GM13977 (cell line): Measurements from ENCODE around the gene SDHAF2.
"Not testable (repeated sequence)": the region's sequence is repeated elsewhere in the genome, so short reads cannot be mapped to it uniquely, and the experiment has no call there.

Source experiments
- DNase-seq: peaks from one replicate; pipeline ENCODE4 v3.0.0; 2012; ENCODE audit warnings: low spot score
- in situ Hi-C: fragments of 300-500 bp; cut with MboI; formaldehyde crosslinking; loops from one replicate; pipeline ENCODE4 v1.12.0; 2022; ENCODE audit warnings: low sequenced_read_pairs, low pct_unique_long_range_greater_than_20kb, mixed read lengths, inconsistent platforms; ENCODE audit not compliant: unreplicated experiment
- TF ChIP-seq, protein P1 (sequence below): IDR thresholded peaks from 2 replicates; pipeline ENCODE4 v1.5.1; 2012; ENCODE audit warnings: mild to moderate bottlenecking, control low read depth; ENCODE audit not compliant: insufficient read depth; ENCODE audit errors: extremely low read depth, missing control alignments

SDHAF2 gene

DNA sequence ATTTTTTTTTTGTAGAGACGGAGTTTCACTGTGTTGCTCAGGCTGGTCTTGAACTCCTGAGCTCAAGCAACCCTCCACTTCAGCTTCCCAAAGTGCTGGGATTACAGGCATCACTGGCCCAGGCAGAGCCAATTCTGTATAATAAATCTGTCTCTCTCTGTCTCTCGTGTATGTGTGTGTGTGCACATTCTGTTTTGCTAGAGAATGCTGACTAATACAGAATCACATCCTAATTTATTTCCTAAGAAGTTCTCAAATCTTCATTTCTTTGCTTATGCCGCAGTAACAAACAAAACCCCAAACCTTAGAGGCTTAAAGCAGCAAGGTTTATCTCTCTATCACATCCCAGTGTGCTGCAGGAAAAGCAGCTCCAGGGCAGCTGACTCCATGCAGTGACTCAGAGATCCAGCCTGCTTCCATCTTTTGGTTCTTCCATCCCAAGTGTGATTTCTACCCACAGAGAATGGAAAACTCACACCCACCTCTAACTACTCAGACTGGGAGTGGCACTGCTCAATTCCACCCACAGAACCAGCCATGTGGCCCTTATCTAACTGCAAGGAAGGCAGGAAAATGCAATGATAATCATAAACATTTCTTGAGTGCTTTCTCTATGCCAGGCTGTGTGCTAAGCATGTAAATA is 43.6 kb downstream of the SDHAF2 start:
- in situ Hi-C loops: no loop called here
- TF ChIP-seq, protein P1, sequence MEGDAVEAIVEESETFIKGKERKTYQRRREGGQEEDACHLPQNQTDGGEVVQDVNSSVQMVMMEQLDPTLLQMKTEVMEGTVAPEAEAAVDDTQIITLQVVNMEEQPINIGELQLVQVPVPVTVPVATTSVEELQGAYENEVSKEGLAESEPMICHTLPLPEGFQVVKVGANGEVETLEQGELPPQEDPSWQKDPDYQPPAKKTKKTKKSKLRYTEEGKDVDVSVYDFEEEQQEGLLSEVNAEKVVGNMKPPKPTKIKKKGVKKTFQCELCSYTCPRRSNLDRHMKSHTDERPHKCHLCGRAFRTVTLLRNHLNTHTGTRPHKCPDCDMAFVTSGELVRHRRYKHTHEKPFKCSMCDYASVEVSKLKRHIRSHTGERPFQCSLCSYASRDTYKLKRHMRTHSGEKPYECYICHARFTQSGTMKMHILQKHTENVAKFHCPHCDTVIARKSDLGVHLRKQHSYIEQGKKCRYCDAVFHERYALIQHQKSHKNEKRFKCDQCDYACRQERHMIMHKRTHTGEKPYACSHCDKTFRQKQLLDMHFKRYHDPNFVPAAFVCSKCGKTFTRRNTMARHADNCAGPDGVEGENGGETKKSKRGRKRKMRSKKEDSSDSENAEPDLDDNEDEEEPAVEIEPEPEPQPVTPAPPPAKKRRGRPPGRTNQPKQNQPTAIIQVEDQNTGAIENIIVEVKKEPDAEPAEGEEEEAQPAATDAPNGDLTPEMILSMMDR: no peak
- DNase-seq: no peak

DNA sequence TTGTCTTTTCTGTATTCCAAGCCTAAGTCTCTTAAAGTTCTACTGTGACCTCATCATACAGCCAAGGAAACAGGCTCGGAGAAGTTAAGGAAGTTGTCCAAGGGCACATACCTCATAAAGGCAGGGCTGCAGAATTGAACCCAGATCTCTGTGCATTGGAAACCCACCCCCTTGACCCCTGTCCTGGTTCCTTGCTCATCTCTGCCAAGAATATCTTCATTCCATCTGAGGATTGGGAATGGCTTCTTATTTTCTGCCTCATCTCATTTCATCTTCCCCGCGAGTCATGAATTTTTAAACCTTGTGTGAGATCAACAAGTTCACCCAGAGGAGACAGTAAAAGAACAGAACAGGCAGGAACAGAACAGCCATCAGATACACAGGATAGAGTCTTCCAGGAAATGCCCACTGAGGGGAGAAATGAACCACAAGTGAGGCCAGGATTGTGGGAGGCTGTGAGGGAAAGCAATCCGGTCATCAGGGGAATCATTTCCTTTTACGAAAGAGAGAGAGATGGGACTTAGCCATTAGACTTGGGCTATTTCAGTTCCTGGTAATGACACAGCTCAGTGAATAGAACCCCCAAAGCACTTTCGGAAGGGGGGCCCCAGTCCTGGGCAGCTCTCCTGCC is 44.2 kb downstream of the SDHAF2 start:
- no peak for DNase-seq
- in situ Hi-C loops: no loop called here
- TF ChIP-seq, protein P1: no peak

GRCh38 chr11:61475433-61475832 is 45.5 kb downstream of the SDHAF2 start:
- TF ChIP-seq, protein P1: no peak
- DNase-seq: no peak
- in situ Hi-C loops: no loop called here

DNA sequence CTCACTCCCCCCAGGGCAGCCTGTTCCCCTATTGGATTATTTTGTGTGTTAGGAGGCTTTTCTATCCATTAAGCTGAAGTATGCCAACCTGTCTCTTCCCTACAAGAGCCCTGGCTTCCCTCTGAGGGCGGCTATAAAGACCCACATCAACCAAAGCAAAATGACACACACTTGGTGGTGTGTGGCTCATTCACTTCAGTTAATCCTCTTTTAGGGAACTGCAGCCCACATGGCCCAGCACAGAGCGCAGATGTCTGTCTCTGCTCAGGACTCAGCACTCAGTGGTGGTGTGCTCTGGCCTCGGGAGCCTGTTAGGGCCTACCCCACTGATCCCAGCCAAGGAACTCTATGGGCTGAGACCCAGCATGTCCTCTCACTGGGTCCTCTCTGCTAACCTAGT is 46.4 kb downstream of the SDHAF2 start:
- TF ChIP-seq, protein P1: no peak
- in situ Hi-C loops: no loop called here
- DNase-seq: no peak

GRCh38 chr11:61477126-61477525 is 47.2 kb downstream of the SDHAF2 start:
- in situ Hi-C loops: no loop called here

DNA sequence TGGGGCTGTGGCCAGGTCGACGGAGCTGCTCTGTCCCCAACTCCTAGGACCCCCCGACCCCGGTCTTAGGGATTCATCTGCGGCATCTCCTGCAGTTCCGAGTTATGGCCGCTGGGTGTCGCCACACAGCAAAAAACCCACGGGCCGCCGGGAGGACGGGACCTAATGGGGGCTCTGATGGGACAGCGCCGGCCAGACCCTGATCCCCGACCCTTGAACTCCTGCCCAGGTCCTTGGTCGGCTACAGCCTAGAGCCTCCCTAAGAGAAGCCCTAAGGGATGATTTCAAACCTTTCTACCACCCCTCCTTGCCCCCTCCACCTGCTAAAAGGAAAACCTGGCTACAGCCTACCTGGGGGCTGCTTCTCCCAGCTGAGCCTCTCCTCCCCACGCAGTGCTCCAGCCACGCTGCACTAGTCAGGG is 47.8 kb downstream of the SDHAF2 start:
- DNase-seq: peak; percentile 79
- in situ Hi-C loops: no loop called here
- TF ChIP-seq, protein P1: peak; percentile 94

More at GRCh38 chr11:61477126-61477525, 47.2 kb downstream of the SDHAF2 start:
- TF ChIP-seq, protein P1: no peak
- DNase-seq: no peak

GRCh38 chr11:61479360-61480058 is 49.6 kb downstream of the SDHAF2 start:
- DNase-seq, in situ Hi-C loops: not testable (repeated sequence)
